Vagina (tissue), 2 donors: ENCODE results near the gene KCTD5. TPM values are rescaled to one million over a fixed set of nuclear protein-coding genes. Genes with fewer than 3 reads are reported as not detected.

Experiments used
- DNase-seq, 2 donors: peaks; one replicate each; pipeline ENCODE4 v3.0.0-alpha.2; 2017; ENCODE audit errors: extremely low spot score in 2 of 2
- H3K27ac ChIP-seq: fragments of 200-600 bp; sonication (generic); one replicate; pipeline ENCODE4 v1.5.1; 2019
- H3K27me3 ChIP-seq: fragments of 200-600 bp; sonication (generic); one replicate; pipeline ENCODE4 v1.5.1; 2019
- H3K36me3 ChIP-seq, 2 donors: fragments of 200-600 bp; sonication (generic); one replicate each; pipeline ENCODE4 v1.5.1; 2017 to 2019
- H3K4me1 ChIP-seq: fragments of 200-600 bp; sonication (generic); one replicate; pipeline ENCODE4 v1.5.1; 2019
- H3K4me3 ChIP-seq, 2 donors: fragments of 200-600 bp; sonication (generic); 1 replicate in 1 of 2; 2 replicates in 1 of 2; pipeline ENCODE4 v1.5.1; 2016 to 2019
- H3K9me3 ChIP-seq: fragments of 200-600 bp; sonication (generic); one replicate; pipeline ENCODE4 v1.5.1; 2019
- POLR2A ChIP-seq, 2 donors: fragments of 450-650 bp; IDR thresholded peaks; one replicate each; pipeline ENCODE4 v1.6.1; 2017; ENCODE audit warnings: antibody characterized with exemption in 2 of 2, mild to moderate bottlenecking in 2 of 2, moderate library complexity in 2 of 2
- POLR2AphosphoS5 ChIP-seq, 2 donors: sonication (generic); formaldehyde crosslinking; IDR thresholded peaks; one replicate each; pipeline ENCODE4 v1.9.0; 2017; ENCODE audit warnings: antibody characterized with exemption in 2 of 2, mild to moderate bottlenecking in 2 of 2, low read depth in 1 of 2; ENCODE audit not compliant: insufficient read depth in 1 of 2
- intact Hi-C: fragments of 100-400 bp; cut with DNase I; formaldehyde crosslinking; loops from one replicate; pipeline ENCODE4 v1.15.1; 2023
- total RNA-seq: library from RNA; depleted of rRNA; stranded (reverse); fragments of >200 nt; gene quantifications from one replicate; pipeline ENCODE4 v1.2.3, GENCODE V29; 2016
- TF ChIP-seq, protein P1 (sequence below), 3 experiments: fragments of 450-650 bp in 2 of 3; fragments of 200-600 bp in 1 of 3; sonication (generic) in 1 of 3; IDR thresholded peaks; one replicate each; pipeline ENCODE4 v1.5.1; 2017 to 2019; ENCODE audit warnings: antibody characterized with exemption in 3 of 3, mild to moderate bottlenecking in 2 of 3, moderate library complexity in 2 of 3

Gene KCTD5
- total RNA-seq, 1 donor from 2014 or later: 19.4 TPM

DNA sequence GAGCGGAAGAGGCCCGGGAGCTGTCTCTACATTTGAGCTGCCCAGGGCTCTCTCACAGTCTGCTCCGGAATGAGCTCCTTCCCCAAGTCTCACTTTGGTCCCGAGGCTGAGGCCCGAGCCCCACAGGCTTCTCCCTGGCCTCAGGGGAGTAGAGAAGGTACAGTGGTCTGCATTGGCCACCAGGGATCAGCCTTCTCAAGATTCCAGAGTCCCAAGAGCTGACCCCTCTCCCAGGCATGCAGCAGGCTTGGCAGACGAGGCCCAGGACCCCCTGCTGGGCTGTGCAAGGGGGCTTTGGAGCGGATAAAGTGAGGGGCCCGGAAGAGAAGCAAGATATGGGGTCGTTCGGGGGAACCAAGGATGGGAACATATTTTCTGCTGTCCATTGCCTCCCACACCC, 34.6 kb downstream of the KCTD5 start:
- intact Hi-C loops: no loop called here
- Histone ChIP-seq H3K27me3 (no peaks in the 10 kb centered on the region), H3K4me3 (no peak overlapping the region), H3K4me1 (peaks cover 24% of the 10 kb centered on the region), H3K36me3 (no peaks in the 10 kb centered on the region), H3K27ac (no peak overlapping the region), H3K9me3 (no peaks in the 10 kb centered on the region)
- DNase-seq: no peak
- TF ChIP-seq POLR2AphosphoS5 (IDR thresholded peaks at IDR 0.05; ENCODE audit: insufficient read depth in 1 of 2, low read depth in 1 of 2) (no peak), POLR2A (IDR thresholded peaks at IDR 0.05) (no peak)
- TF ChIP-seq, protein P1, sequence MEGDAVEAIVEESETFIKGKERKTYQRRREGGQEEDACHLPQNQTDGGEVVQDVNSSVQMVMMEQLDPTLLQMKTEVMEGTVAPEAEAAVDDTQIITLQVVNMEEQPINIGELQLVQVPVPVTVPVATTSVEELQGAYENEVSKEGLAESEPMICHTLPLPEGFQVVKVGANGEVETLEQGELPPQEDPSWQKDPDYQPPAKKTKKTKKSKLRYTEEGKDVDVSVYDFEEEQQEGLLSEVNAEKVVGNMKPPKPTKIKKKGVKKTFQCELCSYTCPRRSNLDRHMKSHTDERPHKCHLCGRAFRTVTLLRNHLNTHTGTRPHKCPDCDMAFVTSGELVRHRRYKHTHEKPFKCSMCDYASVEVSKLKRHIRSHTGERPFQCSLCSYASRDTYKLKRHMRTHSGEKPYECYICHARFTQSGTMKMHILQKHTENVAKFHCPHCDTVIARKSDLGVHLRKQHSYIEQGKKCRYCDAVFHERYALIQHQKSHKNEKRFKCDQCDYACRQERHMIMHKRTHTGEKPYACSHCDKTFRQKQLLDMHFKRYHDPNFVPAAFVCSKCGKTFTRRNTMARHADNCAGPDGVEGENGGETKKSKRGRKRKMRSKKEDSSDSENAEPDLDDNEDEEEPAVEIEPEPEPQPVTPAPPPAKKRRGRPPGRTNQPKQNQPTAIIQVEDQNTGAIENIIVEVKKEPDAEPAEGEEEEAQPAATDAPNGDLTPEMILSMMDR (IDR thresholded peaks at IDR 0.05): no peak

DNA sequence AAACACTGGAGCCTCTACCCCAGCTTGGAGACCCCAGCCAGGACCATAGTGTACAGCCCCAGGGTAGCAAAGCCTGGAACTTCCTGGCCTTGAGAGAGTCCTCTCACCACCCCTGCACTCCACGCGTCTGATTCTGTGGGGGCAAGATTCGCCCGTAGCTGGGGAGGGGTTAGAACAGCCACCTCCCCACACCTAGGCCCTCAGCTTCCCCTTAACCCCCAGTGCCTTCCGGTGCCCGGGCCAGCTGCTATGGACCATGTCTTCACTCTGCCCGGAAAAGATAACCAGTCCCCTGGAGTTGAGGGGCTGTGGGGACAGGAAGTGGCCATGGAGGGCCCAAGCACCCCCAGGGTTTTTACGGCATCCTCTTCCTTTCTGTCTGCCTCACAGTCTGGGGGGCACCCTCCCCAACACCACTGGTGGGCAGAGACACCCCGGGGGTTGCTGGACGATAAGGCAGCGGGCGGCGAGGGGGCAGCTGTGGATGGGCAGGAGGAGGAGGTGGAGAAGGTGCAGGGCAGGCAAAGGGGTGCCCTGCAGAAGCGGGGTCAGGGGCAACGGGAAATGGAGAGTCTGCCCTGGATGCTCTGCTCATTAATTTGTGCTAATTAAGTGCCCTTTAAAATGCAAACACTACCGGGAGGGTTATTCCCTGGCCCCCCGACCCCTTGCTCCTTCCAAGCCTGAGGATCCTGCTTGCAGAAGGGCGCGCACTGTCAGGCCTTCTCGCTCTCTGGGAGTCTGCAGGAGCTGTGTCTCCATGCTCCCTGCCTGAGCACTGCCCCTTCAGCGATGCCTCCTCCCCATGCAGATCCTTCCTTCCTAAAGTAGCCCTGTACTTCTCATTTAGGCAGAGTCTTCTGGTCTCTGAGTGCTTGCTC, 35.3 kb downstream of the KCTD5 start:
- Histone ChIP-seq H3K27me3 (no peaks in the 10 kb centered on the region), H3K27ac (no peak overlapping the region), H3K36me3 (no peaks in the 10 kb centered on the region), H3K9me3 (no peaks in the 10 kb centered on the region), H3K4me1 (peaks cover 24% of the 10 kb centered on the region), H3K4me3 (peak overlapping the region in 1 of 2 donors; percentile 72)
- no peak for DNase-seq
- intact Hi-C loops: no loop called here
- TF ChIP-seq POLR2A (IDR thresholded peaks at IDR 0.05) (no peak), POLR2AphosphoS5 (IDR thresholded peaks at IDR 0.05; ENCODE audit: insufficient read depth in 1 of 2, low read depth in 1 of 2) (no peak)
- TF ChIP-seq, protein P1 (IDR thresholded peaks at IDR 0.05): no peak

DNA sequence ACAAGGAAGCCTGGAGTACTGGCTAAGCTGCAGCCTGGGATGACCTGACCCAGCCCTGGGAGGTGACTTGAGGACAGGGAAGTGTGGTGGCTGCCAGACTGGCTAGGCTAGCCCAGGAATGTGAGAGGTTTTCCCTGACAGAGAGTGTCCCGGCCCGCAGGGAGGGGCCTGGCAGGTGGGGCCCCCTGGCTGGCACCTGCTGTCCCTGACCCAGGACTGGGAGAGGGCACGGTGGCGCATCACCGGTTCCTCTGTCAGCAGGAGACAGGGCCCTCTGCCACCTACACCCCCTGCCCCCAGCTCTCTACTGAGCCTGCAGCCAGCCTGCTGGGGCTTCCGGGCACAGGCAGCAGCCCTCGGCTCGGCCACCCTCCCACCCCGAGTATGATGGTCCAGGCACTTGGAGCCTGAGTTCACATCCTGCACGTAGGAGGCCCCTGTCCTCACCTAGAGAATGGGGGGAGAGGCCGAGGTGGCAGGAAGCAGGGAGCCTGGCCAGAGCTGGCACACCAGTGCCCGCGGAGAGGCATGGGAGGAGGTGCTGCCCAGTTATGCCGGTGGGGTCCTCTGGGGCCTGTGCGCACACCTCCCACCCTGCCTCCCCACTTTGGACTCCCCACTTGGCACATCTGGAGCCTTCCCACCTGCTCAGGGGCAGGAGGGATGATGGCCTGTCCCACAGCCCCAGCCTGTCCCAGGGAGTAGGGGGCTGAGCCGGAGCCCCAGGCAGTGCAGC, 37.2 kb downstream of the KCTD5 start:
- H3K27ac ChIP-seq: no peak overlapping the region
- intact Hi-C loops: no loop called here
- H3K9me3 ChIP-seq: no peaks in the 10 kb centered on the region
- H3K27me3 ChIP-seq: no peaks in the 10 kb centered on the region
- peak overlapping the region in 1 of 2 donors; percentile 72 for H3K4me3 ChIP-seq
- H3K4me1 ChIP-seq: peaks cover 24% of the 10 kb centered on the region
- H3K36me3 ChIP-seq: no peaks in the 10 kb centered on the region
- TF ChIP-seq POLR2AphosphoS5 (IDR thresholded peaks at IDR 0.05; ENCODE audit: insufficient read depth in 1 of 2, low read depth in 1 of 2) (peak in 1 of 2 donors; percentile 24), POLR2A (IDR thresholded peaks at IDR 0.05) (no peak)
- TF ChIP-seq, protein P1 (IDR thresholded peaks at IDR 0.05): no peak
- DNase-seq: no peak

DNA sequence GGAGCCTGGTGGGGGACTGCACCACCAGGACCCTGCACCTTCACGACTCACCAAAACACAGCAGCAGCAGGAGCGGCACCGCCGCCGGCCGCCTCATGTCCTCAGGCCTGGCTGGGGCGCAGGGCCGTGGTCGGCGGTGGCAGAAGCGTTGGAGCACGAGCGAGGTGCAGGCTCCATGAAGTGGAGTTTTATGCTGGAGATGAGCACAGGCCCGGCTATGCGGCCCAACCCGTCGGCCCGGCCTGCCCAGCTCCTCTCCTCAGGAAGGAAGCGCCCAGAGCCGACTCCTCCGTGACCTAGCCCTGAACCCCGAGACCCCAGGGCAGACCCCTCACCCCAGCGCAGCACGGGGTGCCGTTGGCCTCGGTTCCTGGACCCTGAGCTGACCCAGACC, 37.7 kb downstream of the KCTD5 start, which contains the start of gene PRSS27:
TSS of gene PRSS27 (minus strand) at position 161 of the 394 bp plus-strand sequence. CDS start at position 97, 64 bp downstream.
- intact Hi-C loops: no loop called here
- Histone ChIP-seq H3K4me1 (peaks cover 24% of the 10 kb centered on the region), H3K27ac (peak within 1 kb of the TSS; percentile 83), H3K36me3 (no peaks in the 10 kb centered on the region), H3K4me3 (peak within 1 kb of the TSS; percentile 67 to 72), H3K27me3 (no peaks in the 10 kb centered on the region), H3K9me3 (no peaks in the 10 kb centered on the region)
- no peak for TF ChIP-seq POLR2AphosphoS5 (IDR thresholded peaks at IDR 0.05; ENCODE audit: insufficient read depth in 1 of 2, low read depth in 1 of 2)
- TF ChIP-seq POLR2A (IDR thresholded peaks at IDR 0.05): no peak
- TF ChIP-seq, protein P1 (IDR thresholded peaks at IDR 0.05): no peak
- no peak for DNase-seq
